H1 (cell line): ENCODE results near the gene AIRE. TPM values are rescaled to one million over a fixed set of nuclear protein-coding genes. Genes with fewer than 3 reads are reported as not detected.

Source experiments
- CTCF ChIA-PET: fragments of 300-600 bp; sonication (Branson Sonifier 250); formaldehyde crosslinking; loops from one replicate; lab custom pipeline; 2021; ENCODE audit not compliant: partially characterized antibody; lab: Charles Lee
- POLR2A ChIA-PET: fragments of 300-600 bp; sonication (Branson Sonifier 250); formaldehyde crosslinking; loops from one replicate; lab custom pipeline; 2021; ENCODE audit warnings: inconsistent platforms; ENCODE audit not compliant: partially characterized antibody; lab: Charles Lee
- DNase-seq, 2 experiments: peaks; one replicate each; pipeline versions ENCODE4 v3.0.0 to v3.0.0-alpha.2; 2010 to 2022; ENCODE audit warnings: low spot score in 2 of 2, low read depth in 1 of 2, mixed read lengths in 1 of 2
- FAIRE-seq: peaks from 2 replicates; lab custom pipeline; 2011; peaks lifted over from hg19 to GRCh38; lab: Jason Lieb, UNC
- H2AFZ ChIP-seq: 2 replicates; pipeline ENCODE4 v1.8.1; 2012; ENCODE audit warnings: low read length, inconsistent platforms
- H2AK5ac ChIP-seq: 2 replicates; pipeline ENCODE4 v1.6.1; 2013; ENCODE audit warnings: low read depth, low read length
- H2BK120ac ChIP-seq: replicated peaks from 2 replicates; pipeline ENCODE3; 2013; ENCODE audit warnings: low read depth, low read length, inconsistent platforms
- H2BK12ac ChIP-seq: 2 replicates; pipeline ENCODE4 v1.6.1; 2013; ENCODE audit warnings: low read depth, low read length
- H2BK15ac ChIP-seq: 2 replicates; pipeline ENCODE4 v1.6.1; 2013; ENCODE audit warnings: low read length
- H2BK20ac ChIP-seq: 2 replicates; pipeline ENCODE4 v1.6.1; 2013; ENCODE audit warnings: low read length
- H2BK5ac ChIP-seq: 2 replicates; pipeline ENCODE4 v1.6.1; 2013; ENCODE audit warnings: low read depth, low read length
- H3K14ac ChIP-seq: 2 replicates; pipeline ENCODE4 v1.6.1; 2013; ENCODE audit warnings: inconsistent platforms; ENCODE audit not compliant: insufficient read length
- H3K18ac ChIP-seq: 2 replicates; pipeline ENCODE4 v1.6.1; 2013; ENCODE audit warnings: low read length; ENCODE audit errors: extremely low read depth
- H3K23ac ChIP-seq: 2 replicates; pipeline ENCODE4 v1.6.1; 2013; ENCODE audit warnings: inconsistent platforms; ENCODE audit not compliant: insufficient read length
- H3K23me2 ChIP-seq: 2 replicates; pipeline ENCODE4 v1.6.1; 2013; ENCODE audit warnings: low read depth, low read length
- H3K27ac ChIP-seq: 2 replicates; pipeline ENCODE4 v1.6.1; 2011; ENCODE audit warnings: low read depth, low read length, inconsistent platforms
- H3K27me3 ChIP-seq, 4 experiments: replicated peaks in 1 of 4; 1 replicate in 1 of 4; 2 replicates in 3 of 4; pipeline versions ENCODE4 v1.6.1 to v1.8.1; 2011 to 2013; ENCODE audit warnings: low read length in 3 of 4, mild to moderate bottlenecking in 3 of 4, inconsistent platforms in 2 of 4, mixed read lengths in 2 of 4, moderate library complexity in 1 of 4; ENCODE audit not compliant: control insufficient read depth in 3 of 4, insufficient read depth in 3 of 4; ENCODE audit errors: extremely low read depth in 1 of 4
- H3K36me3 ChIP-seq, 4 experiments: 2 replicates each; pipeline versions ENCODE4 v1.6.1 to v1.8.1; 2011 to 2013; ENCODE audit warnings: mild to moderate bottlenecking in 4 of 4, low read length in 3 of 4, moderate library complexity in 2 of 4, control low read depth in 1 of 4, inconsistent platforms in 1 of 4; ENCODE audit not compliant: insufficient read depth in 4 of 4, control insufficient read depth in 2 of 4
- H3K4ac ChIP-seq: replicated peaks from 2 replicates; pipeline ENCODE3; 2013; ENCODE audit warnings: low read length, low read depth, mixed read lengths, inconsistent platforms; ENCODE audit not compliant: insufficient read length
- H3K4me1 ChIP-seq, 4 experiments: replicated peaks in 1 of 4; 1 replicate in 1 of 4; 2 replicates in 3 of 4; pipeline versions ENCODE4 v1.6.1 to v1.8.1; 2011 to 2013; ENCODE audit warnings: low read length in 3 of 4, inconsistent platforms in 2 of 4, mixed read lengths in 1 of 4; ENCODE audit not compliant: insufficient read depth in 4 of 4, control insufficient read depth in 3 of 4
- H3K4me2 ChIP-seq, 2 experiments: 2 replicates each; pipeline versions ENCODE4 v1.6.1 to v1.8.1; 2011 to 2013; ENCODE audit warnings: low read depth in 2 of 2, low read length in 2 of 2, control low read depth in 1 of 2, inconsistent platforms in 1 of 2, mild to moderate bottlenecking in 1 of 2; ENCODE audit not compliant: insufficient read depth in 1 of 2
- H3K4me3 ChIP-seq, 4 experiments: fragments of 200-600, 300-600 bp in 1 of 4; sonication (generic), shearing (Covaris generic), sonication (Bioruptor Twin) in 1 of 4; 2 replicates each; pipeline versions ENCODE4 v1.5.1 to v1.8.1; 2011 to 2016; ENCODE audit warnings: low read length in 4 of 4, low read depth in 3 of 4, control low read depth in 2 of 4, inconsistent platforms in 2 of 4, mild to moderate bottlenecking in 2 of 4, mixed read lengths in 1 of 4, moderate library complexity in 1 of 4; ENCODE audit not compliant: insufficient read depth in 2 of 4; ENCODE audit errors: extremely low read depth in 1 of 4
- H3K56ac ChIP-seq: replicated peaks from 2 replicates; pipeline ENCODE3; 2013; ENCODE audit warnings: low read depth, mild to moderate bottlenecking, mixed read lengths, low read length, inconsistent platforms; ENCODE audit not compliant: insufficient read length
- H3K79me1 ChIP-seq: 2 replicates; pipeline ENCODE4 v1.6.1; 2013; ENCODE audit warnings: low read depth, low read length, control low read depth
- H3K79me2 ChIP-seq, 2 experiments: 2 replicates each; pipeline versions ENCODE4 v1.6.1 to v1.8.1; 2012 to 2013; ENCODE audit warnings: low read length in 2 of 2, mild to moderate bottlenecking in 2 of 2, inconsistent platforms in 1 of 2; ENCODE audit not compliant: insufficient read depth in 2 of 2, control insufficient read depth in 1 of 2
- H3K9ac ChIP-seq, 4 experiments: replicated peaks in 1 of 4; 1 replicate in 1 of 4; 2 replicates in 3 of 4; pipeline versions ENCODE4 v1.6.1 to v1.8.1; 2011 to 2013; ENCODE audit warnings: low read depth in 3 of 4, low read length in 3 of 4, control low read depth in 2 of 4, mild to moderate bottlenecking in 2 of 4, moderate library complexity in 2 of 4, inconsistent platforms in 1 of 4; ENCODE audit errors: extremely low read depth in 1 of 4
- H3K9me3 ChIP-seq, 2 experiments: 2 replicates each; pipeline versions ENCODE4 v1.6.1 to v1.8.1; 2012 to 2013; ENCODE audit warnings: mild to moderate bottlenecking in 2 of 2, moderate library complexity in 2 of 2, control low read depth in 1 of 2, inconsistent platforms in 1 of 2, low read depth in 1 of 2, low read length in 1 of 2, mixed read lengths in 1 of 2; ENCODE audit not compliant: insufficient read depth in 2 of 2
- H4K20me1 ChIP-seq, 2 experiments: replicated peaks in 1 of 2; 2 replicates each; pipeline versions ENCODE3 to v1.8.1; 2011 to 2013; ENCODE audit warnings: inconsistent platforms in 2 of 2, low read length in 2 of 2, mild to moderate bottlenecking in 1 of 2; ENCODE audit not compliant: insufficient read depth in 2 of 2, control insufficient read depth in 1 of 2
- H4K5ac ChIP-seq: 2 replicates; pipeline ENCODE4 v1.6.1; 2013; ENCODE audit warnings: low read length, low read depth, mixed read lengths, inconsistent platforms; ENCODE audit not compliant: insufficient read length
- H4K8ac ChIP-seq: 2 replicates; pipeline ENCODE4 v1.8.0; 2013; ENCODE audit warnings: mild to moderate bottlenecking, moderate library complexity, low read length, inconsistent platforms; ENCODE audit not compliant: insufficient read depth; ENCODE audit errors: extremely low read depth
- H4K91ac ChIP-seq: replicated peaks from 2 replicates; pipeline ENCODE3; 2013; ENCODE audit warnings: low read length, mixed read lengths, inconsistent platforms; ENCODE audit not compliant: insufficient read length
- TEAD4 ChIP-seq: IDR thresholded peaks from 2 replicates; pipeline ENCODE4 v1.6.1; 2012; ENCODE audit warnings: low read depth, low read length, inconsistent platforms, mixed read lengths
- ZNF274 ChIP-seq: IDR thresholded peaks from 2 replicates; pipeline ENCODE4 v1.7.0; 2012; ENCODE audit warnings: low read length, borderline replicate concordance; ENCODE audit errors: extremely low read depth
- WGBS, 2 experiments: shearing (Covaris generic) in 1 of 2; methylation state at CpG; one replicate each; pipeline versions ENCODE4 v1.1.6 to v1.1.7; 2013 to 2015; ENCODE audit warnings: low lambda C conversion rate in 2 of 2, mixed read lengths in 2 of 2, inconsistent platforms in 1 of 2, low coverage in 1 of 2, missing lambda C conversion rate in 1 of 2; ENCODE audit not compliant: insufficient replicate concordance in 2 of 2, insufficient coverage in 1 of 2, insufficient read length in 1 of 2; ENCODE audit errors: extremely low coverage in 1 of 2, missing lambda C conversion rate in 1 of 2; 5-methylcytosine and 5-hydroxymethylcytosine counted together
- polyA plus RNA-seq, 7 experiments: library from polyadenylated mRNA; depleted of rRNA in 3 of 7; stranded (reverse) in 5 of 7; unstranded in 2 of 7; fragments of >200 nt in 5 of 7; fragments of 200-250 nt in 2 of 7; gene quantifications; 1 replicate in 5 of 7; 2 replicates in 1 of 7; 4 replicates in 1 of 7; pipeline versions ENCODE4 v1.2.1 to v1.2.3, GENCODE V29; 2011 to 2013; ENCODE audit warnings: missing spikeins in 2 of 7, mixed read lengths in 2 of 7
- total RNA-seq: library from RNA; stranded (reverse); fragmentation: NEBNext Ultra II Directional; extraction: Animal tissue kit (Norgen Biotek cat#: 25700); gene quantifications from 2 replicates; pipeline ENCODE4 v1.2.1, GENCODE V29; 2021

The AIRE gene
- total and polyA plus RNA-seq, 2 of the 8 experiments (the other 6 are each of a cell fraction or from before 2014, with no cell fraction given): 0.09 TPM; not detected in 1

- peak; percentile 30; the same call in 1 of the 2 replicates for TF ChIP-seq TEAD4
- TF ChIP-seq ZNF274: no peak
- H3K4me1 ChIP-seq: peaks cover 0 to 6% (median 0%) of the 10 kb centered on the region in 4 experiments; a peak in 2 of 7 replicates
- WGBS, 2 experiments: 88% methylated on average over 16 of the region's 21 CpGs; no CpG with 5 or more reads in 1 of the 2 experiments
- no peak overlapping the region for H3K18ac ChIP-seq
- no peak overlapping the region for H3K27ac ChIP-seq
- H3K9me3 ChIP-seq: no peaks in the 10 kb centered on the region
- H3K79me2 ChIP-seq: peaks cover 0 to 3% of the 10 kb centered on the region in 2 experiments; a peak in 1 of 4 replicates
- FAIRE-seq (no peak), DNase-seq (no peak)
- peaks cover 4% of the 10 kb centered on the region; the same call in 1 of the 2 replicates for H3K79me1 ChIP-seq
- no peak overlapping the region for H4K8ac ChIP-seq
- no peak overlapping the region for H4K5ac ChIP-seq
- H2BK120ac ChIP-seq: no peak overlapping the region
- H2BK5ac ChIP-seq: no peak overlapping the region
- H2BK20ac ChIP-seq: no peak overlapping the region
- no peaks in the 10 kb centered on the region for H3K23me2 ChIP-seq
- H3K27me3 ChIP-seq: no peaks in the 10 kb centered on the region
- H2AFZ ChIP-seq: no peak overlapping the region
- no peak overlapping the region for H3K4me2 ChIP-seq
- no peak overlapping the region for H4K91ac ChIP-seq
- no peak overlapping the region for H2AK5ac ChIP-seq
- H3K4me3 ChIP-seq: no peak overlapping the region
- H3K23ac ChIP-seq: no peak overlapping the region
- peaks cover 7 to 10% of the 10 kb centered on the region in 2 experiments for H4K20me1 ChIP-seq
- no peak overlapping the region for H2BK12ac ChIP-seq
- H3K36me3 ChIP-seq: peaks cover 0 to 12% (median 9%) of the 10 kb centered on the region in 4 experiments; a peak in 3 of 8 replicates
- no peak overlapping the region for H2BK15ac ChIP-seq
- no peak overlapping the region for H3K14ac ChIP-seq
- no peak overlapping the region for H3K9ac ChIP-seq
- H3K4ac ChIP-seq: no peak overlapping the region
- no peak overlapping the region for H3K56ac ChIP-seq
- POLR2A ChIA-PET: interaction anchor here (0.6 kb wide), 1 partner anchor 168 kb away, joined by 6 read pairs; no protein-coding TSS in a partner anchor
- CTCF ChIA-PET: interaction anchor here (0.6 to 1.2 kb wide), 4 partner anchors 9 to 27 kb away, joined by 3 to 6 read pairs (median 3); no protein-coding TSS in a partner anchor
Observed at GRCh38 chr21:44306936-44307704, 21.4 kb downstream of the AIRE start.
